KMS-11 (cell line): Measurements from ENCODE around the gene TCF7L2.

Source experiments
- H2AFZ ChIP-seq: fragments of 200-600 bp; sonication (generic); 2 replicates; pipeline ENCODE4 v1.6.1; 2016; ENCODE audit warnings: antibody characterized with exemption, mixed run types, low read depth
- H3K27ac ChIP-seq: fragments of 200-600 bp; sonication (generic); 2 replicates; pipeline ENCODE4 v1.6.1; 2016; ENCODE audit warnings: mild to moderate bottlenecking, mixed run types
- H3K27me3 ChIP-seq: fragments of 200-600 bp; sonication (generic); 2 replicates; pipeline ENCODE4 v1.6.1; 2017; ENCODE audit warnings: mild to moderate bottlenecking, low read depth, mixed run types, moderate library complexity; ENCODE audit not compliant: insufficient read depth
- H3K36me3 ChIP-seq: fragments of 200-600 bp; sonication (generic); 2 replicates; pipeline ENCODE4 v1.6.1; 2017; ENCODE audit warnings: mild to moderate bottlenecking, mixed run types; ENCODE audit not compliant: insufficient read depth
- H3K4me1 ChIP-seq: fragments of 200-600 bp; sonication (generic); 2 replicates; pipeline ENCODE4 v1.6.1; 2016; ENCODE audit warnings: mild to moderate bottlenecking, low read depth, mixed run types; ENCODE audit not compliant: poor library complexity, severe bottlenecking
- H3K4me2 ChIP-seq: fragments of 200-600 bp; sonication (generic); 2 replicates; pipeline ENCODE4 v1.7.0; 2016; ENCODE audit warnings: mild to moderate bottlenecking, mixed run types
- H3K4me3 ChIP-seq: fragments of 200-600 bp; sonication (generic); IDR thresholded peaks from 2 replicates; pipeline ENCODE4 v1.6.1; 2017; ENCODE audit warnings: low read depth, low read length, mixed read lengths; ENCODE audit not compliant: insufficient read depth
- H3K79me2 ChIP-seq: fragments of 200-600 bp; sonication (generic); 2 replicates; pipeline ENCODE4 v1.6.1; 2016; ENCODE audit warnings: low read depth, mixed run types; ENCODE audit not compliant: insufficient read depth
- H3K9ac ChIP-seq: fragments of 200-600 bp; sonication (generic); 2 replicates; pipeline ENCODE4 v1.6.1; 2016; ENCODE audit warnings: mild to moderate bottlenecking, mixed run types
- H4K20me1 ChIP-seq: fragments of 200-600 bp; sonication (generic); 2 replicates; pipeline ENCODE4 v1.6.1; 2016; ENCODE audit warnings: mild to moderate bottlenecking, mixed run types; ENCODE audit not compliant: insufficient read depth
- CTCF ChIP-seq: fragments of 200-600 bp; sonication (generic); conservative IDR thresholded peaks from 2 replicates; pipeline ENCODE4 v1.6.1; 2017; ENCODE audit warnings: low read depth, mild to moderate bottlenecking, antibody characterized with exemption, low read length, moderate library complexity, mixed read lengths

The TCF7L2 gene

GRCh38 chr10:112932658-112933057 is 17.4 kb upstream of the TCF7L2 start:
- H3K27ac ChIP-seq: no peak overlapping the region
- no peak overlapping the region for H3K4me3 ChIP-seq
- no peak overlapping the region for H2AFZ ChIP-seq
- no peaks in the 10 kb centered on the region for H4K20me1 ChIP-seq
- no peaks in the 10 kb centered on the region for H3K36me3 ChIP-seq
- H3K79me2 ChIP-seq: no peaks in the 10 kb centered on the region
- no peaks in the 10 kb centered on the region for H3K27me3 ChIP-seq
- no peak overlapping the region for H3K4me2 ChIP-seq
- no peak overlapping the region for H3K9ac ChIP-seq
- TF ChIP-seq CTCF: no peak
- H3K4me1 ChIP-seq: no peaks in the 10 kb centered on the region

- H3K27me3 ChIP-seq: no peaks in the 10 kb centered on the region
- no peak overlapping the region for H3K9ac ChIP-seq
- no peak for TF ChIP-seq CTCF
- H3K36me3 ChIP-seq: no peaks in the 10 kb centered on the region
- H3K4me3 ChIP-seq: no peak overlapping the region
- no peak overlapping the region for H3K27ac ChIP-seq
- H3K4me1 ChIP-seq: no peaks in the 10 kb centered on the region
- no peak overlapping the region for H2AFZ ChIP-seq
- no peak overlapping the region for H3K4me2 ChIP-seq
- no peaks in the 10 kb centered on the region for H4K20me1 ChIP-seq
- no peaks in the 10 kb centered on the region for H3K79me2 ChIP-seq
Measured at GRCh38 chr10:112934193-112934592, 15.9 kb upstream of the TCF7L2 start.

- H3K27me3 ChIP-seq: no peaks in the 10 kb centered on the region
- no peaks in the 10 kb centered on the region for H3K79me2 ChIP-seq
- H3K4me1 ChIP-seq: no peaks in the 10 kb centered on the region
- no peak for TF ChIP-seq CTCF
- H3K4me2 ChIP-seq: no peak overlapping the region
- H4K20me1 ChIP-seq: no peaks in the 10 kb centered on the region
- no peak overlapping the region for H2AFZ ChIP-seq
- H3K36me3 ChIP-seq: no peaks in the 10 kb centered on the region
- no peak overlapping the region for H3K4me3 ChIP-seq
- H3K9ac ChIP-seq: no peak overlapping the region
- H3K27ac ChIP-seq: no peak overlapping the region
Measured at GRCh38 chr10:112938808-112939482, 11.1 kb upstream of the TCF7L2 start.

- no peak overlapping the region for H3K4me3 ChIP-seq
- no peaks in the 10 kb centered on the region for H3K36me3 ChIP-seq
- H3K79me2 ChIP-seq: no peaks in the 10 kb centered on the region
- no peak overlapping the region for H3K4me2 ChIP-seq
- H3K27me3 ChIP-seq: 0 out of 2 replicates have a peak, but pooled peaks cover 2% of the 10 kb centered on the region
- no peak overlapping the region for H2AFZ ChIP-seq
- peaks cover 5% of the 10 kb centered on the region for H3K4me1 ChIP-seq
- H4K20me1 ChIP-seq: no peaks in the 10 kb centered on the region
- H3K9ac ChIP-seq: no peak overlapping the region
- no peak overlapping the region for H3K27ac ChIP-seq
- TF ChIP-seq CTCF: no peak
Measured at GRCh38 chr10:112945811-112946210, 4.2 kb upstream of the TCF7L2 start.
